NCI-H69 (cell line): ENCODE data around the gene CACNA1C.

ENCODE experiments used
- DNase-seq: peaks from one replicate; lab custom pipeline; 2025; lab: John Stamatoyannopoulos, UW

Gene CACNA1C

GRCh38 chr12:2198542-2198941 is 145.8 kb downstream of the CACNA1C start:
- DNase-seq, result no peak

- no peak for DNase-seq
These were observed 153.2 kb downstream of the CACNA1C start for GRCh38 chr12:2205996-2206395.

GRCh38 chr12:2208837-2209635 is 156.2 kb downstream of the CACNA1C start:
- no peak for DNase-seq

- no peak for DNase-seq
These were observed 158.3 kb downstream of the CACNA1C start for GRCh38 chr12:2211119-2211518.

- DNase-seq, result no peak
These were observed 159.8 kb downstream of the CACNA1C start for GRCh38 chr12:2212537-2212936.

- DNase-seq, result peak; percentile 43
These were observed 160.4 kb downstream of the CACNA1C start for GRCh38 chr12:2212971-2213869.

GRCh38 chr12:2214411-2214810 is 161.6 kb downstream of the CACNA1C start:
- no peak for DNase-seq

GRCh38 chr12:2215709-2216560 is 163.1 kb downstream of the CACNA1C start:
- no peak for DNase-seq

- no peak for DNase-seq
These were observed 165.9 kb downstream of the CACNA1C start for GRCh38 chr12:2218706-2219105.

GRCh38 chr12:2221030-2221621 is 168.3 kb downstream of the CACNA1C start:
- DNase-seq, result no peak

- no peak for DNase-seq
These were observed 169.9 kb downstream of the CACNA1C start for GRCh38 chr12:2222691-2223090.

GRCh38 chr12:2224961-2225360 is 172.2 kb downstream of the CACNA1C start:
- no peak for DNase-seq

- DNase-seq, result no peak
These were observed 172.9 kb downstream of the CACNA1C start for GRCh38 chr12:2225696-2226095.

- peak; percentile 44 for DNase-seq
These were observed 173.9 kb downstream of the CACNA1C start for GRCh38 chr12:2226641-2227040.

GRCh38 chr12:2227360-2227759 is 174.6 kb downstream of the CACNA1C start:
- DNase-seq, result no peak

GRCh38 chr12:2228535-2228934 is 175.7 kb downstream of the CACNA1C start:
- no peak for DNase-seq

- no peak for DNase-seq
These were observed 177.1 kb downstream of the CACNA1C start for GRCh38 chr12:2229661-2230539.

- DNase-seq, result no peak
These were observed 178.3 kb downstream of the CACNA1C start for GRCh38 chr12:2231011-2231595.

GRCh38 chr12:2231956-2232355 is 179.2 kb downstream of the CACNA1C start:
- DNase-seq, result no peak

- no peak for DNase-seq
These were observed 180.2 kb downstream of the CACNA1C start for GRCh38 chr12:2233034-2233433.
